H9 (cell line): ENCODE results near the gene ARL11. TPM values are rescaled to one million over a fixed set of nuclear protein-coding genes. Genes with fewer than 3 reads are reported as not detected.
"Not testable (repeated sequence)": the region's sequence is repeated elsewhere in the genome, so short reads cannot be mapped to it uniquely, and the experiment has no call there.

ENCODE experiments used
- DNase-seq: peaks from one replicate; pipeline ENCODE4 v3.0.0-alpha.2; 2017
- H2AFZ ChIP-seq: one replicate; pipeline ENCODE4 v1.6.1; 2013; ENCODE audit warnings: mild to moderate bottlenecking, low read length, control low read depth, moderate library complexity
- H2AK5ac ChIP-seq: 2 replicates; pipeline ENCODE4 v1.6.1; 2013; ENCODE audit warnings: low read length, control low read depth, mixed read lengths; ENCODE audit not compliant: insufficient read length
- H2BK120ac ChIP-seq: one replicate; pipeline ENCODE4 v1.6.1; 2013; ENCODE audit warnings: low read depth, mild to moderate bottlenecking, low read length, control low read depth, inconsistent platforms; ENCODE audit not compliant: poor library complexity, severe bottlenecking
- H2BK12ac ChIP-seq: 2 replicates; pipeline ENCODE4 v1.6.1; 2013; ENCODE audit warnings: low read length, control low read depth, mixed read lengths, low read depth; ENCODE audit not compliant: insufficient read length
- H2BK15ac ChIP-seq: 2 replicates; pipeline ENCODE4 v1.6.1; 2013; ENCODE audit warnings: low read depth, low read length, control low read depth
- H2BK20ac ChIP-seq: one replicate; pipeline ENCODE4 v1.6.1; 2013; ENCODE audit warnings: low read depth, mild to moderate bottlenecking, low read length, control low read depth, inconsistent platforms; ENCODE audit not compliant: poor library complexity, severe bottlenecking
- H2BK5ac ChIP-seq: 2 replicates; pipeline ENCODE4 v1.6.1; 2013; ENCODE audit warnings: low read length, control low read depth, mixed read lengths; ENCODE audit not compliant: insufficient read length
- H3K14ac ChIP-seq: 2 replicates; pipeline ENCODE4 v1.6.1; 2013; ENCODE audit warnings: low read length, control low read depth; ENCODE audit not compliant: insufficient read depth
- H3K18ac ChIP-seq: 2 replicates; pipeline ENCODE4 v1.6.1; 2013; ENCODE audit warnings: low read depth, mild to moderate bottlenecking, mixed read lengths, low read length, control low read depth; ENCODE audit not compliant: insufficient read length
- H3K23ac ChIP-seq: 2 replicates; pipeline ENCODE4 v1.6.1; 2013; ENCODE audit warnings: low read length, control low read depth, mixed read lengths, low read depth; ENCODE audit not compliant: insufficient read length
- H3K23me2 ChIP-seq: 2 replicates; pipeline ENCODE4 v1.6.1; 2013; ENCODE audit warnings: low read depth, mild to moderate bottlenecking, mixed read lengths, low read length, control low read depth; ENCODE audit not compliant: insufficient read length, poor library complexity, severe bottlenecking
- H3K27ac ChIP-seq: 2 replicates; pipeline ENCODE4 v1.5.1; 2013; ENCODE audit warnings: low read length, control low read depth, mixed read lengths, low read depth; ENCODE audit not compliant: insufficient read length
- H3K27me3 ChIP-seq: 2 replicates; pipeline ENCODE4 v1.6.1; 2013; ENCODE audit warnings: low read length, control low read depth, inconsistent platforms; ENCODE audit not compliant: insufficient read depth
- H3K4ac ChIP-seq: 2 replicates; pipeline ENCODE4 v1.6.1; 2013; ENCODE audit warnings: low read depth, mild to moderate bottlenecking, control low read depth, inconsistent platforms, low read length, moderate library complexity
- H3K4me1 ChIP-seq: 2 replicates; pipeline ENCODE4 v1.6.1; 2013; ENCODE audit warnings: low read length, control low read depth, inconsistent platforms; ENCODE audit not compliant: insufficient read depth
- H3K4me2 ChIP-seq: 2 replicates; pipeline ENCODE4 v1.6.1; 2013; ENCODE audit warnings: low read length, control low read depth, mixed read lengths; ENCODE audit not compliant: insufficient read length, insufficient read depth
- H3K56ac ChIP-seq: 2 replicates; pipeline ENCODE4 v1.6.1; 2013; ENCODE audit warnings: low read depth, mild to moderate bottlenecking, mixed read lengths, low read length, control low read depth; ENCODE audit not compliant: insufficient read length
- H3K79me1 ChIP-seq: 2 replicates; pipeline ENCODE4 v1.6.1; 2013; ENCODE audit warnings: low read depth, mild to moderate bottlenecking, moderate library complexity, low read length, control low read depth, inconsistent platforms; ENCODE audit not compliant: insufficient read depth, poor library complexity, severe bottlenecking
- H3K79me2 ChIP-seq: 2 replicates; pipeline ENCODE4 v1.6.1; 2013; ENCODE audit warnings: low read length, control low read depth, inconsistent platforms; ENCODE audit not compliant: insufficient read depth
- H3K9ac ChIP-seq: 2 replicates; pipeline ENCODE4 v1.6.1; 2013; ENCODE audit warnings: low read length, control low read depth, mixed read lengths; ENCODE audit not compliant: insufficient read length; ENCODE audit errors: extremely low read depth
- H3K9me3 ChIP-seq: one replicate; pipeline ENCODE4 v1.6.1; 2013; ENCODE audit warnings: low read depth, low read length, inconsistent platforms; ENCODE audit not compliant: control insufficient read depth
- H3T11ph ChIP-seq: one replicate; pipeline ENCODE4 v1.6.1; 2013; ENCODE audit warnings: mild to moderate bottlenecking, low read length, control low read depth, inconsistent platforms
- H4K20me1 ChIP-seq: one replicate; pipeline ENCODE4 v1.6.1; 2013; ENCODE audit not compliant: control insufficient read depth, insufficient read length, insufficient read depth
- H4K5ac ChIP-seq: 2 replicates; pipeline ENCODE4 v1.6.1; 2013; ENCODE audit warnings: low read depth, mild to moderate bottlenecking, mixed read lengths, low read length, control low read depth; ENCODE audit not compliant: insufficient read length
- H4K8ac ChIP-seq: replicated peaks from 2 replicates; pipeline ENCODE4 v1.6.1; 2013; ENCODE audit warnings: low read length, control low read depth, mixed read lengths, low read depth; ENCODE audit not compliant: insufficient read length
- H4K91ac ChIP-seq: 2 replicates; pipeline ENCODE4 v1.6.1; 2013; ENCODE audit warnings: low read depth, mild to moderate bottlenecking, moderate library complexity, mixed read lengths, low read length, control low read depth; ENCODE audit not compliant: insufficient read length
- H3K27ac Mint-ChIP-seq, 3 experiments: 2 replicates in 2 of 3; 3 replicates in 1 of 3; pipeline ENCODE4 v1.8.0; 2020 to 2021; ENCODE audit warnings: mixed read lengths in 3 of 3, mild to moderate bottlenecking in 1 of 3, moderate library complexity in 1 of 3
- H3K27me3 Mint-ChIP-seq: 2 replicates; pipeline ENCODE4 v1.8.0; 2021; ENCODE audit warnings: low read depth, mild to moderate bottlenecking, moderate library complexity, mixed read lengths
- H3K36me3 Mint-ChIP-seq, 3 experiments: 2 replicates in 2 of 3; 3 replicates in 1 of 3; pipeline ENCODE4 v1.8.0; 2020 to 2021; ENCODE audit warnings: low read depth in 3 of 3, mixed read lengths in 3 of 3; ENCODE audit not compliant: insufficient read depth in 1 of 3
- H3K4me1 Mint-ChIP-seq, 2 experiments: 2 replicates each; pipeline ENCODE4 v1.8.0; 2020; ENCODE audit warnings: mixed read lengths in 2 of 2
- H3K4me3 Mint-ChIP-seq, 2 experiments: 2 replicates in 1 of 2; 3 replicates in 1 of 2; pipeline ENCODE4 v1.8.0; 2020 to 2021; ENCODE audit warnings: mild to moderate bottlenecking in 2 of 2, mixed read lengths in 2 of 2, moderate library complexity in 1 of 2
- H3K9me3 Mint-ChIP-seq, 2 experiments: 2 replicates in 1 of 2; 3 replicates in 1 of 2; pipeline ENCODE4 v1.8.0; 2020; ENCODE audit warnings: mild to moderate bottlenecking in 2 of 2, mixed read lengths in 2 of 2, moderate library complexity in 1 of 2
- WGBS: extraction: QIAGEN DNeasy Blood & Tissue Kit; methylation state at CpG from one replicate; pipeline ENCODE4 v1.1.7; 2013; ENCODE audit warnings: missing lambda C conversion rate, low lambda C conversion rate, mixed read lengths; ENCODE audit not compliant: insufficient read length; ENCODE audit errors: extremely low coverage; 5-methylcytosine and 5-hydroxymethylcytosine counted together
- total RNA-seq: library from RNA; stranded (reverse); gene quantifications from 2 replicates; pipeline ENCODE4 v1.2.1, GENCODE V29; 2021

Gene ARL11
- total RNA-seq, 1 experiment from 2014 or later = 0.42 TPM

DNA sequence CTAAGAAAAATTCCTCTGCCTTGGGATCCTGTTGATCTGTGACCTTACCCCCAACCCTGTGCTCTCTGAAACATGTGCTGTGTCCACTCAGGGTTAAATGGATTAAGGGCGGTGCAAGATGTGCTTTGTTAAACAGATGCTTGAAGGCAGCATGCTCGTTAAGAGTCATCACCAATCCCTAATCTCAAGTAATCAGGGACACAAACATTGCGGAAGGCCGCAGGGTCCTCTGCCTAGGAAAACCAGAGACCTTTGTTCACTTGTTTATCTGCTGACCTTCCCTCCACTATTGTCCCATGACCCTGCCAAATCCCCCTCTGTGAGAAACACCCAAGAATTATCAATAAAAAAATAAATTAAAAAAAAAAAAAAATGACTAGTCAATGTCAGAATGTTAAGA lies 34.4 kb upstream of the ARL11 start:
- not testable (repeated sequence) for H4K20me1 ChIP-seq, H3K18ac ChIP-seq, H3K36me3 Mint-ChIP-seq, H3K4me2 ChIP-seq, H3K9me3 ChIP-seq, H4K5ac ChIP-seq, H2BK120ac ChIP-seq, H3K56ac ChIP-seq, H3K14ac ChIP-seq, H2BK5ac ChIP-seq, H2BK12ac ChIP-seq, H3K79me2 ChIP-seq, H2BK20ac ChIP-seq, H3K27me3 Mint-ChIP-seq, H4K8ac ChIP-seq, H3K23ac ChIP-seq, H3K27ac ChIP-seq, H2AFZ ChIP-seq, H3K79me1 ChIP-seq, H3K27ac Mint-ChIP-seq, H3K9ac ChIP-seq, H3K4me3 Mint-ChIP-seq, H2AK5ac ChIP-seq, H4K91ac ChIP-seq, H3K23me2 ChIP-seq, H3K27me3 ChIP-seq, H3K4ac ChIP-seq, H3K4me1 Mint-ChIP-seq, H2BK15ac ChIP-seq, H3K4me1 ChIP-seq, H3T11ph ChIP-seq, DNase-seq
- peaks cover 12 to 13% of the 10 kb centered on the region in 2 experiments; a peak in 4 of 5 replicates for H3K9me3 Mint-ChIP-seq
- no CpG with 5 or more reads among the region's 4 CpGs for whole genome bisulfite sequencing
